GM12875 (cell line): ENCODE results near the gene PITRM1.

ENCODE experiments used
- H3K4me3 ChIP-seq: one replicate; pipeline ENCODE4 v1.5.1; 2011; ENCODE audit warnings: low read depth, low read length, control low read depth
- CTCF ChIP-seq: IDR thresholded peaks from 2 replicates; pipeline ENCODE4 v1.5.1; 2011; ENCODE audit warnings: low read depth, mild to moderate bottlenecking, control low read depth, inconsistent platforms, low read length, moderate library complexity, borderline replicate concordance; ENCODE audit not compliant: insufficient read depth

Gene PITRM1

GRCh38 chr10:3128379-3129130, 44.0 kb downstream of the PITRM1 start:
- no peak for TF ChIP-seq CTCF
- H3K4me3 ChIP-seq = no peak overlapping the region

GRCh38 chr10:3127921-3128320, 44.7 kb downstream of the PITRM1 start:
- no peak for TF ChIP-seq CTCF
- H3K4me3 ChIP-seq = no peak overlapping the region

GRCh38 chr10:3126741-3127346, 45.7 kb downstream of the PITRM1 start:
- no peak for TF ChIP-seq CTCF
- no peak overlapping the region for H3K4me3 ChIP-seq

- H3K4me3 ChIP-seq = no peak overlapping the region
- no peak for TF ChIP-seq CTCF
Observed at GRCh38 chr10:3126249-3126648, 46.3 kb downstream of the PITRM1 start.

GRCh38 chr10:3125527-3126170, 46.9 kb downstream of the PITRM1 start:
- no peak for TF ChIP-seq CTCF
- H3K4me3 ChIP-seq = no peak overlapping the region

- no peak for TF ChIP-seq CTCF
- H3K4me3 ChIP-seq = no peak overlapping the region
Observed at GRCh38 chr10:3124412-3125175, 48.0 kb downstream of the PITRM1 start.
